Esophagus muscularis mucosa (tissue), 4 donors: Measurements from ENCODE around the gene MPV17.

Experiments
- EP300 ChIP-seq: sonication (generic); formaldehyde crosslinking; IDR thresholded peaks from one replicate; pipeline ENCODE4 v1.6.1; 2017; ENCODE audit warnings: antibody characterized with exemption
- POLR2A ChIP-seq: fragments of 450-650 bp; IDR thresholded peaks from one replicate; pipeline ENCODE4 v1.6.1; 2017; ENCODE audit warnings: antibody characterized with exemption, moderate library complexity, mild to moderate bottlenecking, low read depth
- TF ChIP-seq, protein P1 (sequence below), 3 experiments: fragments of 200-600 bp in 2 of 3; fragments of 450-650 bp in 1 of 3; sonication (generic) in 2 of 3; IDR thresholded peaks; one replicate each; pipeline ENCODE4 v1.5.1; 2017 to 2019; ENCODE audit warnings: antibody characterized with exemption in 3 of 3, mild to moderate bottlenecking in 2 of 3, moderate library complexity in 1 of 3

GRCh38 chr2:27323596-27324285 lies 844 bp upstream of the MPV17 start:
- TF ChIP-seq, protein P1, sequence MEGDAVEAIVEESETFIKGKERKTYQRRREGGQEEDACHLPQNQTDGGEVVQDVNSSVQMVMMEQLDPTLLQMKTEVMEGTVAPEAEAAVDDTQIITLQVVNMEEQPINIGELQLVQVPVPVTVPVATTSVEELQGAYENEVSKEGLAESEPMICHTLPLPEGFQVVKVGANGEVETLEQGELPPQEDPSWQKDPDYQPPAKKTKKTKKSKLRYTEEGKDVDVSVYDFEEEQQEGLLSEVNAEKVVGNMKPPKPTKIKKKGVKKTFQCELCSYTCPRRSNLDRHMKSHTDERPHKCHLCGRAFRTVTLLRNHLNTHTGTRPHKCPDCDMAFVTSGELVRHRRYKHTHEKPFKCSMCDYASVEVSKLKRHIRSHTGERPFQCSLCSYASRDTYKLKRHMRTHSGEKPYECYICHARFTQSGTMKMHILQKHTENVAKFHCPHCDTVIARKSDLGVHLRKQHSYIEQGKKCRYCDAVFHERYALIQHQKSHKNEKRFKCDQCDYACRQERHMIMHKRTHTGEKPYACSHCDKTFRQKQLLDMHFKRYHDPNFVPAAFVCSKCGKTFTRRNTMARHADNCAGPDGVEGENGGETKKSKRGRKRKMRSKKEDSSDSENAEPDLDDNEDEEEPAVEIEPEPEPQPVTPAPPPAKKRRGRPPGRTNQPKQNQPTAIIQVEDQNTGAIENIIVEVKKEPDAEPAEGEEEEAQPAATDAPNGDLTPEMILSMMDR (IDR thresholded peaks at IDR 0.05): no peak
- no peak for TF ChIP-seq EP300
- TF ChIP-seq POLR2A: no peak
